MM.1S (cell line): ENCODE results near the gene TRIM41.

ENCODE experiments used
- EZH2 ChIP-seq: fragments of 300-600 bp; sonication (generic); optimal IDR thresholded peaks from 2 replicates; pipeline ENCODE3; 2017; ENCODE audit warnings: low read depth, mild to moderate bottlenecking, antibody characterized with exemption, low read length, mixed read lengths
- TF ChIP-seq, protein P1 (sequence below): fragments of 300-600 bp; sonication (generic); IDR thresholded peaks from 2 replicates; pipeline ENCODE4 v1.5.1; 2016; ENCODE audit warnings: antibody characterized with exemption, low read length, mixed read lengths

GRCh38 chr5:181199881-181200638 lies 23.0 kb upstream of the TRIM41 start:
- no peak for TF ChIP-seq EZH2
- TF ChIP-seq, protein P1, sequence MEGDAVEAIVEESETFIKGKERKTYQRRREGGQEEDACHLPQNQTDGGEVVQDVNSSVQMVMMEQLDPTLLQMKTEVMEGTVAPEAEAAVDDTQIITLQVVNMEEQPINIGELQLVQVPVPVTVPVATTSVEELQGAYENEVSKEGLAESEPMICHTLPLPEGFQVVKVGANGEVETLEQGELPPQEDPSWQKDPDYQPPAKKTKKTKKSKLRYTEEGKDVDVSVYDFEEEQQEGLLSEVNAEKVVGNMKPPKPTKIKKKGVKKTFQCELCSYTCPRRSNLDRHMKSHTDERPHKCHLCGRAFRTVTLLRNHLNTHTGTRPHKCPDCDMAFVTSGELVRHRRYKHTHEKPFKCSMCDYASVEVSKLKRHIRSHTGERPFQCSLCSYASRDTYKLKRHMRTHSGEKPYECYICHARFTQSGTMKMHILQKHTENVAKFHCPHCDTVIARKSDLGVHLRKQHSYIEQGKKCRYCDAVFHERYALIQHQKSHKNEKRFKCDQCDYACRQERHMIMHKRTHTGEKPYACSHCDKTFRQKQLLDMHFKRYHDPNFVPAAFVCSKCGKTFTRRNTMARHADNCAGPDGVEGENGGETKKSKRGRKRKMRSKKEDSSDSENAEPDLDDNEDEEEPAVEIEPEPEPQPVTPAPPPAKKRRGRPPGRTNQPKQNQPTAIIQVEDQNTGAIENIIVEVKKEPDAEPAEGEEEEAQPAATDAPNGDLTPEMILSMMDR: no peak
